CD4-positive, alpha-beta T cell treated with Interleukin-17A for 4 hours (primary cell): ENCODE data around the gene TMEM63C.
"Not testable (repeated sequence)": the region's sequence is repeated elsewhere in the genome, so short reads cannot be mapped to it uniquely, and the experiment has no call there.

Experiments used
- DNase-seq: peaks from one replicate; pipeline ENCODE4 v3.0.0-alpha.2; 2020; ENCODE audit warnings: mixed read lengths

The TMEM63C gene

GRCh38 chr14:77260199-77260598 lies 78.6 kb downstream of the TMEM63C start:
- DNase-seq = no peak

GRCh38 chr14:77260631-77261030 lies 79.0 kb downstream of the TMEM63C start:
- no peak for DNase-seq

GRCh38 chr14:77264466-77265186 lies 83.0 kb downstream of the TMEM63C start:
- DNase-seq = no peak

- DNase-seq = no peak
Measured at GRCh38 chr14:77265187-77265515, 83.6 kb downstream of the TMEM63C start.

GRCh38 chr14:77265561-77266335 lies 84.2 kb downstream of the TMEM63C start:
- DNase-seq = no peak

GRCh38 chr14:77266336-77266735 lies 84.7 kb downstream of the TMEM63C start:
- no peak for DNase-seq

GRCh38 chr14:77267937-77268699 lies 86.5 kb downstream of the TMEM63C start:
- DNase-seq = no peak

GRCh38 chr14:77268989-77269600 lies 87.5 kb downstream of the TMEM63C start:
- no peak for DNase-seq

- no peak for DNase-seq
Measured at GRCh38 chr14:77270361-77271112, 88.9 kb downstream of the TMEM63C start.

GRCh38 chr14:77271113-77271710 lies 89.6 kb downstream of the TMEM63C start, which contains the start of gene NGB:
TSS of gene NGB (minus strand) at chr14:77271206. CDS start at chr14:77270937, 269 bp downstream.
- no peak for DNase-seq

GRCh38 chr14:77272261-77272660 lies 90.7 kb downstream of the TMEM63C start:
- no peak for DNase-seq

GRCh38 chr14:77273796-77274195 lies 92.2 kb downstream of the TMEM63C start:
- DNase-seq = no peak

GRCh38 chr14:77275041-77275580 lies 93.5 kb downstream of the TMEM63C start:
- no peak for DNase-seq

GRCh38 chr14:77275601-77276017 lies 94.0 kb downstream of the TMEM63C start:
- DNase-seq = no peak

GRCh38 chr14:77276295-77276935 lies 94.8 kb downstream of the TMEM63C start:
- no peak for DNase-seq

- no peak for DNase-seq
Measured at GRCh38 chr14:77276959-77277358, 95.4 kb downstream of the TMEM63C start.

- DNase-seq = no peak
Measured at GRCh38 chr14:77278461-77279230, 97.0 kb downstream of the TMEM63C start.

GRCh38 chr14:77279719-77280118 lies 98.1 kb downstream of the TMEM63C start:
- DNase-seq = no peak

GRCh38 chr14:77280921-77281320 lies 99.3 kb downstream of the TMEM63C start:
- DNase-seq = not testable (repeated sequence)

GRCh38 chr14:77281852-77282410 lies 100.3 kb downstream of the TMEM63C start:
- no peak for DNase-seq
